Stimulated activated CD8-positive, alpha-beta memory T cell treated with anti-CD3 and anti-CD28 coated beads, Interleukin-15, amount 100 ng/mL, for 1 hour (primary cell): ENCODE results near the gene RSL1D1.
A peak's percentile ranks its signal among the peaks of the same experiment; 100 is the strongest.
"Not testable (repeated sequence)": the region's sequence is repeated elsewhere in the genome, so short reads cannot be mapped to it uniquely, and the experiment has no call there.

Experiments
- DNase-seq: peaks from one replicate; pipeline ENCODE4 v3.0.0-alpha.2; 2020; ENCODE audit warnings: low read depth

The RSL1D1 gene

GRCh38 chr16:11797166-11797956 lies 54.0 kb downstream of the RSL1D1 start, which contains the start of gene ZC3H7A:
ZC3H7A (minus strand) TSS chr16:11797258; CDS start chr16:11782354, 14,904 bp downstream.
- DNase-seq, result peak; percentile 79

- no peak for DNase-seq
These were observed 54.8 kb downstream of the RSL1D1 start for GRCh38 chr16:11796227-11797165.

- no peak for DNase-seq
These were observed 55.5 kb downstream of the RSL1D1 start for GRCh38 chr16:11795887-11796226.

- no peak for DNase-seq
These were observed 56.1 kb downstream of the RSL1D1 start for GRCh38 chr16:11794996-11795886.

- DNase-seq, result no peak
These were observed 56.9 kb downstream of the RSL1D1 start for GRCh38 chr16:11794447-11794846.

GRCh38 chr16:11793840-11794239 lies 57.5 kb downstream of the RSL1D1 start:
- DNase-seq, result no peak

GRCh38 chr16:11792410-11793241 lies 58.7 kb downstream of the RSL1D1 start:
- DNase-seq, result no peak

- DNase-seq, result no peak
These were observed 60.1 kb downstream of the RSL1D1 start for GRCh38 chr16:11791144-11791828.

- DNase-seq, result no peak
These were observed 62.4 kb downstream of the RSL1D1 start for GRCh38 chr16:11788914-11789313.

GRCh38 chr16:11784980-11785599 lies 66.3 kb downstream of the RSL1D1 start:
- not testable (repeated sequence) for DNase-seq

- DNase-seq, result not testable (repeated sequence)
These were observed 67.0 kb downstream of the RSL1D1 start for GRCh38 chr16:11784381-11784780.

- no peak for DNase-seq
These were observed 67.3 kb downstream of the RSL1D1 start for GRCh38 chr16:11784038-11784369.
